DMS 273 (cell line): ENCODE results near the gene RTL10.
A peak's percentile ranks its signal among the peaks of the same experiment; 100 is the strongest.

Source experiments
- DNase-seq: peaks from one replicate; lab custom pipeline; 2025; ENCODE audit not compliant: unreplicated experiment; lab: John Stamatoyannopoulos, UW

The RTL10 gene

DNA sequence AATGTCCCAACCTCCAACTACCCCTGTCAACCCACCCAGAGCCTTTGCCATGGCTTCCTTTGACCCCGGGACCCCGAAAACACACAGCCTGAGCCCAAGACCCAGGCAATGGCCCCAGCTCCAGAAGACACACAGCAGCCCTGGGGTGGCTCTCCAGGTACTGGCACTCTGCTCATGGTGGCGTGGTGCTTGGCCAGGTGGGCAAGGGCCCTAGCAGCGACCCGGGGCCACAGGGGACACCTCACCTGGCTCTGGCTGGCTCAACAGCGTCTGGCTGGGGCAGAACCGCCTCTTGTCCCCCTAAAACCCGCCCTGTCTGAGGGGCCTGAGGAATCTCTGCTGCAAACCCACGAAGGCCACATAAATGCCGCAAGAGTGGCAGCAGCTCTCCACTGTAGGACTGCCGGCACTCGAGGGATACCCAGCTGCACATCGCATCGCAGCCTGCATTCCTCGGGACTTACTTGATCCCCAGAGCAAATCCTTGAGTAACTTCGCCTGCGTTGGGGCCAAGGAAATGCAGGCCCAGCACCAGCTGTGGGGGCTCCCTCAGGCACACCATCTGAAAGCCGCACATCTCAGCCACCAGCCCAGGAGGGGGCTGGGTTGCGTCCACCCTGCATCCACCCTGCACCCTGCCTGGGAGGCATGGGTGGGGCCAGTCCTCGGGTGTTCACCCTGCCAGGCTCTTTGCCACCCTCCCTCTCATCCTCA lies 23.1 kb upstream of the RTL10 start:
- no peak for DNase-seq

DNA sequence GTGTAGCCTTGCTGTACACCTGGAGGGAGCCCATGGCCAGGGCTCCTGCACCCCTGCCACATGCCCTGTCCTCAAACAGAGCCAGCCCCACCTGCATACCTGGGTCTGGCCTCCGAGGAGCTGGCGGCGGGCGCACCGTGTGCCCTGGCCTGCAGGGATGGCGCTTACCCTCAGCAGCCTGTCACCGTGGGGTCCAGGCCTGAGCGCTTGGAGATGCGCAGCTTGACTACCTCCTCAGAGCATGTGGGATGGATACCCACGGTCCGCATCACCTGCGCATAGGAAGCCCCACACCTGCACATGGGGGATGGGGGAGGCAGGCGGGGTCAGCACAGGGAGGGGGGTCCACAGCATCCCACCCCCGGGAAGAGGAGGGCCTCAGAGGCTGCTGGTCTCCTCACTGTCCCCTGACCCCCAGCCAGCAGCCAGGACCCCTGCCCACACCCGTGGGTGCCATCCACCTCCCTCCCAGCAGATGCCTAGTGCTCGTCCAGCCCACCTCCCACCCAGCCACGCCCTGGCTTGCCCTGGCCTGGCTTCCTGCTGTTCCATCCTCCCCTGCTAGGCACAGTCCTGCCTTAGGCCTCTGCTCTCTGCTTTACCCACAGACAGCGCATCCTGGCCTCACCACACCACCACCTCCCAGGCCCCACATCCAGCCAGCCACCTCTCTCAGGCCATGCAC lies 22.4 kb upstream of the RTL10 start:
- DNase-seq, result no peak

DNA sequence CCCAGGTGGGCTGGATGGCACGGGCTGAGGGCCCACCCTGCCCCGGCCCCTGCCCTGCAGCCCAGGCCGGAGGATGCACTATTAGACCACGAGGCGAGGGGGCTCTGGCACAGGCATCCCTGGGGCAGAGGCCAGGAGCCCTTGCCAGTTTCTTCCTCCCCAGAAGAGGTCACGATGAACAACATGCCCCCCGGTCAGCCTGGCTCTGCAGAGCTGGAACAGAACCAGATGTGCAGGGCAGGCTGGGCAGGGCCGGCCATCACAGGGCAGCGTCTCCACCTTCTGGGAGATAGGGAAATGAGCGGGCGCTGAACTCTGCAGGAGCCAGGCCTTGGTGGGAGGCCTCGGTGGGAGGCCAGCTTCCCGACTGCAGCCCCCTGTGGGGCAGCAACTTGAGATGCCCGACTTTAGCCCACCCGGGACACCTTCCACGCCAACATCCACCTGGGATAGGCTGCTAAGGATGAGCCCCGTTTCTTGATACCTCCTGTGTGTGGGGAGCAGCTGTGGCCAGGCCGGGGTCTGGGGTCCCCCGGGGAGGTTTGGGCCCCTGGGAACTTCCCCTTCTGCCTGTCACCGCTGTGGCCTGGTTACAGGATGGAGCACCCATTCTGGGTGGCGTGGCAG lies 21.8 kb upstream of the RTL10 start:
- no peak for DNase-seq

DNA sequence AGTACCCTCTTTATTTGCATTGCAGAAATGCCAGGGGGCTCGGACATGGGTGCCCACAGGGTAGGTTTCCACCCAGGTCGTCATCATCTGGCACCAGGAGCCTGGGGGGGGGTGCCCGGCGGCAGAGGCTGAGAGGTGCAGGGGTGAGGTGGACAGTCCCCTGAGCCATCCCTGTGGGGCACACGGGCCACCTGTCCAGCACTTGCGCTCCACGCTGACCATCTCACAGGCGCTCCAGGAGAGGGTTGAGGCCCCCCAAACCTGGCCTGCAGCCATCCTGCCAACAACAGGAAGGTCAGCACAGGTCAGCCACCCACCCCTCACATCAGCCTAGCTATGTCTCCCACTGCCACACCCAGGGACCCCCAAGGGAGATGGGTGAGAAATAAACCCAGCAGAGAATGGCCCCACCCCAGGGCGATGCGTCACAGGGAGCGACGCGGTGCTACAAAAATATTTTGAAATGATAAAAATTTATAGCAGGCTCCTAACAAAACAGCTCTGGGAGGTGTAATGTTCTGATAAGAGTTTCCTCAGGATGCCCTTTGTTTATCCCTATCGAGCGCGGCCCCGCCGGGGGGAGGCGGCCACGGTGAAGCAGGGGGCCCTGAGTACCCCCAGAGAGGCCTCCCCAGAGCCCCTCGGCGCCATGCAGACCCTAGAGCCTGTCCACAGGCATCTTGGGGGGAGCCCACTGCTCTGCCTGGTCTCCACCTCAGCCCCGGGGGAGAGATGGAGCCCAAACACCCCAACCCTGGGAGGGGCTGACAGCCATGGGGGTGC lies 21.0 kb upstream of the RTL10 start:
- DNase-seq, result no peak

DNA sequence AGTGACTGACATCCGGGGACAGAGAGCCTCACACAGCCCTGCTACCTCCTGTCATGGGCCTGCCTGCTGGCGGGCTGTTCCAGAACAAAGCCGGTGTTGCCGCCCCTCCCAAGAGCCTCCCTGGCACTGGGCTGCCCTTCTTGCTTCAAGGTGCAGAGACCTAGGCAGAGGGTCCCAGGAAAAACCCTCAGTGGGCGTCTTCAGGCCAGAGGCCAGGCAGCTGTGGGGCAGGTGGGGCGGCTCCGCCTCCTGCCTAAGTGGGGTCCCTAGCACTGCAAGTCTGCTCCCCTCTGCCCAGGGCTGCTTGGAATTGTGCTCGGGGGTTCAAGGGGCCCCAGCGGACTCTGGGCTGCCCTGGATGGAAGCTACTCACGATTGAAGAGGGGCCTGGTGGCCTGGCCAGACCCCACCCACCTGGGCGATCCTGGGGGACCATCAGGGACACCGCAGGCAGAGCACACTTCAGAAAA lies 20.4 kb upstream of the RTL10 start:
- DNase-seq, result no peak

DNA sequence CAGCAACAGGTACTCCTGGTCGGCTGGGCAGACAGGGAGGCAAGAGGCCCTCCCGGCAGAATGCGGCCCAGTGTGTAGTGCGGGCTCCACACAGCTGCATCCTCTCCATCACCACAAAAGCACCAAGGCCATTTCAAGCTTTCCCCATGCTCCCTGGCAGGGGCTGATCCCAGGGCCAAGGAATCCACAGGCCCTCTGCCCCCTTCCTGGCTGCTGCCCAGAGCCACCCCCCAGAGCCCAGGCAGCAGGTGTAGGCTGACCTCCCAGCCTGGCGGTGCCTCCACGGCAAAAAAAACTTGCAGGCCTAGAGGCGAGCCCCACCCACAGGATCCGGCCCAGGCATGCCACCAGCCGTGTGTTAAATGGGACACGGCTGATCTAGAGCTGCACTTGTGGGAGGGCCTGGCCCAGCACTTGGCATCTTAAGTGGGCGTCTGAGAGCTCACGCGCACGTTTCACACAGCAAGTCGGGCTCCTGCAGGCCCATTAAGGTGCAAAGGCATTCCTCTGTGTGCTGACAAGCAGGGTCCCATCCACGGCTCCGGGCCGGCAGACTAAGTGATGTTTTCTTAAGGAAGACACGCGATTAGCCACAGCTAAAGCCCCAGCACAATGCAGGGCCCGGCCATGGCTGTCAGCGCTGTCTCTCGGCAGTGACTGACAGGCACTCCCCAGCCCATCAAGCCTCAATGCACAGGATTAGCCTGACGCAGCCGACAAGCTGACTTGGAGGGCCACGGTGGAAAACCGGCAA lies 19.8 kb upstream of the RTL10 start:
- peak; percentile 34 for DNase-seq

DNA sequence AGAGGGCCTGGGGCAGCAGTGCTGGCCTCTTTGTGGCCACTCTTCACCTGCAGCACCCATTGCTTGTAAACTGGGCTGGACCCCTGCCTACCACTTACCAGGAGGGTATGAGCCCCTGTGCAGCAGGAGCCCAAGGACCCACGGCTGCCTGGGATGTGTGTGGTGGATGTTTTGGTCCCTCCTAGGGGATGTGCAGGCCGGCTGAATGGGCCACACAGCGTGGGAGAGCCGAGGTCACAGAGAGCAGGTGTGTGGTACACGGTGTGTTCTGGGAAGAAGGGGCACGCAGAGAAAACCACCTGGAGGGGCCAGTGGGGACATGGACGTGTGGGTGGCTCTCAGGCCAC lies 19.3 kb upstream of the RTL10 start:
- no peak for DNase-seq

DNA sequence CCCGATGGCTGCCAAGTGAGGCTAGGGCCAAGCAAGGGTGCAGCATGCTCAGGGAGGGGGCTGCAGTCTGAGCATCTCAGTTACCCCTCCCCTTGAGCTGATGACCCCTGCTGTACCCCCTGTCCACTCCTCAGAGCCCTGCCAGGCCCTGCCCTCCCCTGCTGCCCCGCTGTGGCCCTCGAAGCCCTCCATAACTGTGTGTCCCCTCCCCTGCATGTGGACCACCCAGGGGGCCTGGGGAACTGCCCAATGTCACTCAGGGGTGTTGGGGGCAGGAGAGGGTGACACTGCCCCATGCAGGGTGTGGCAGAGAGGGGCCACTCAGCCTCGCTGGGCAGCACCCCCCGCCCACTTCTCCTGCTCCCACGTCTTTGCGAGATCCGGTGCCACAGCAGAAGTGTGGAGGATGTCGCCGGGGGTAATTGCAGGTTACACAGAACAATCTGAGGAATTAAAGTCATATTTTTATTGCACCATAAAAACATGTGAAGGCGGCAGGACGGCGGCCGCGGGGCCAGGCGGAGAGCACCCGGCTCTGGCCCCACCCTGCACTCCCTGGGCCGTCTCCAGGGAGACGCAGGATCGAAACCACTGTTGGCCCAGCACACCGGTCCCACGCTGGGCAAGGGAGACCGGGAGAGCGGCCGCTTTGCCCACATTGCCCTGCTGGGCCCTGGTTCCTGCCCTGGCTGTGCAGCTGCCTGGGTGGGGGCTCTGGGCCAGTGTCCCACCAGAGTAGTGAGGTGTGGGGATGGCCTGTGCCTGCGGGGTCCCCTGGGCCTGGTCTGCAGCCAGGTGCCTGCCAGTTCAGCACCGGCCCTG lies 18.7 kb upstream of the RTL10 start:
- DNase-seq, result no peak

DNA sequence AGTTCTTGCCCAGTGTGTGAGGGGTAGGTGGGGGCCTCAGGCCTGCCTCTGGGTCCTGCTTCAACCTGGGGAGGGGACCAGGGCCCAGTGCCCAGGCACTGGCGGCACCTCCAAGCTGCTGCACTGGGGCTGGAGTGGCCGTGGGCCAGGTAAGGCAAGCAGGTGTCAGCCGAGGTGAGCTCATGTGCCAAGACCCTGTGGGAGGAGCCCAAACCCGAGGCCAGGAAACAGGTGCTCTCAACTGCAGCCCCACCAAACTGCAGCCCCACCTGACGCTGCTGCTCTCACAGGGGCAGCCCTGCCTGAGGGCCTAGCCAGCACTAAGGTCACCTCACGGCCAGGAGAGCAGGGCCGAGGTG lies 18.1 kb upstream of the RTL10 start:
- no peak for DNase-seq

DNA sequence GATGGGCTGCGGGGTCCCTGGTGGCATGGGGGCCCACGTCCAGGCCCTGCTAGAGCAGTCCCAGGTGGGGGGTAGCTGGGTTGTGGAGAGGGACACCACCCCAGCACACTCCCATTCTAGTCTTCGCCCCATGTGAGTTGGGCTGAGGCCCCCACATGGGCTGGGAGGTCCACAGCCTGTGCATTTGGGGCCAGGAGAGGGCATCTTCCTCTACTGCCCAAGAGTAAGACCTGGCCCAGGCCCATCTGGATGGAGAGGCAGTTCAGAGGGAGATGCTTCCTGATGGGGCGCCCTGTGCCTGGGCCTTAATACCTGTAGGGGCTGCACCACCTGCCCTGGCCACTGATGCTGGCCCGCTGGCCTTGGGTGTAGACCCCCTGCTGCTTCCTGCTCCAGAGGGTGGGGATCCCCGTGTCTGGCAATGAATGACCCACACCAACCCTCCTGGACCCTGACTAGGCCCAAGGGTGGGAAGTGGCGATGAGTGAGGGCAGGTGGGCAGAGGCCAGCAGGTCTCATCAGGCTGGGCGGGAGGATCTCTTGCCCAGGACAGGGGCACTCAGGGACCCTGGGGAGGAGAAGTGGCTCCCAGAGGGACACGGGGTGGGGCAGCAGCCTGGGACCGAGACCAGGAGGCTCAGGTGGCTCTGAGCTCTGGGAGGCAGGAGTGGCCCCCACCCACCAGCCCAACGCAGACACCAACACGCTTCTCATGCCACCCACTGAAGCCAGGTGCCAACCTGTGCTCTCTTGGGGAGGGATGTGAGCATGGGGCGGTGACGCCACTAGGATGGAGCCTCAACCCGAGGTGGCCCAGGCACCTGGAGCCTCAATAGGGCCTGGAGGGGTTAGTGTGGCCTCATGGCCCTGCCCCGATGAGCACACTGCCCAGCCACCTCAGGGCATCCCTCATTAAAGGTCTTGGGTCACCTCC lies 17.4 kb upstream of the RTL10 start:
- no peak for DNase-seq

DNA sequence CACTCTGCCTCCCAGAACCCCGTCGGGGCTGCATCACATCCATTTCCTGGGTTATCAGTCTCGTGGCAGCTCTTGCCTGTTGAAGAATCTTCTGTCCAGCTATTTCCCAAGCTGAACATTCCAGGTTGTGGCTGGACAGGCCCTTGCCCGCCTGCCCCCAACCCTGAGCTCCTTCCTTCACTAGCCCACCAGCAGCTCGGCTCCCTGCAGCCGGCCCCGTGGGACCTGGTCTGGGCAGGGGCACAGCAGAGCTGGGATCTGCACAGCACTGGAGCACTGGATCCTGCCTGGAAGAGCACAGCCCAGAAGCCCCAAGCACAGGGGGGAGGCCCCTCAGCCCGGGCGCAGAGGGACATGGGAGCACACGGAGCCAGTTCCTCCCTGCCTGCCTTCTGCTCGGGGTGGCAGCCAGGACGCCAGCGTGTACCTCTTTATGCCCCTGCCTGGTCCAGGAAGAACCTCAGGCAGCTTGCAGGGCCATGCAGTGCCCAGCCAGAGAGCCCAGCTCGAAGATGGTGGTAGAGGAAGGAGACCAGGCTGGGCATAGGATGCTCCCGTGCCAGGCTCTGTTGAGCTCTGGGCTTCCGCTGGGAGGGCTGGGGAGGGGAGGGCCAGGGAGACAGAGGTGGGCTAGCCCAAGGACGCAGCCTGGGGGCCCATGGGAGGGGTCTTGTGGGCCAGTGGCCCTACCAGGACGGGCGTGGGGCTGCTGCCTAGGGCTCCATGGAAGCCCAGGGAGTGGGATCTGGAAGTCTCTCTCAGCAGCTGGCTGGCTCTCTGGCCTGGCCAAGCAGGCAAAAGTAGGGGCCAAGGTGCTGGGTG lies 16.6 kb upstream of the RTL10 start:
- DNase-seq, result no peak

DNA sequence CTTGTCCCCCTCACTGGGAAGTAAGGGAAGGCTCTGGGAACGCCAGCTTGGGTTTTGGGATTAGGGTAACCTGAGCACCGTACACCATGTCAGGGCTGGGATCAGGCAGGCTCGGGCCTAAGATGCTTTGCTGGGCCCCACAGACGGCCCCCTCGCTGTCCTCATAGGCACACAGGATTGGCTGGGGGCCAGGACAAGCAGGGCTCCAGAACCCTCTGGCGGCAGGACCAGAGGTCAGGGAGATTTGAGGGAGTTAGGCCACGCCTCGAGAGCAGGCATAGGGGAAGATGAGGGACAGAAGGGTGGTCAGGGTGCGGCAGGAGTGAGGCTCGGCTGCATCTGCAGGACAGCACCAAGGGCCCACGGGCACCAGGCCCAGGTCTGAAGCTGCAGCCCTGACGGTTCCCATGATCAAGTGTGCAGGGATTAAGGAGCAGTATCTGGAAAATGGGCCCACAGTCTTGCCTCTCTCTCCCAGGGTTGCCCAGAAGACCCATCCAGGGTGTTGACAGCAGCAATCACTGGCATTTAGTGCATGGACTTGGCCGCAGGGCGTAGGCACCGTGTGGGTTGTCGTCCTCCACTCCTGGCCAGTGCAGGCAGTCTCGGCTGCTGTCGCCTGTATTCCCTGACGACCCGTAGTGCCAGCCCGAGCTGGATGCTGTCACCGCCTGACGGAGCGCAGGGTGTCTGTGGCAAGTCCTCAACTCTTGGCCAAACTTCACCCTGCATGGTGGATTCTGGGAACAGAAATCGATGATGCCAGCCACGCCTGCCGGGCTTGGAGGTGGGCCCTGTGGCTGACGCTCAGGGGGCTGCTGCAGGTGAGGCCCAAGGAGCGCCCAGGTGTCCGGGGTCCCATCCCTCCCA lies 15.7 kb upstream of the RTL10 start:
- no peak for DNase-seq

DNA sequence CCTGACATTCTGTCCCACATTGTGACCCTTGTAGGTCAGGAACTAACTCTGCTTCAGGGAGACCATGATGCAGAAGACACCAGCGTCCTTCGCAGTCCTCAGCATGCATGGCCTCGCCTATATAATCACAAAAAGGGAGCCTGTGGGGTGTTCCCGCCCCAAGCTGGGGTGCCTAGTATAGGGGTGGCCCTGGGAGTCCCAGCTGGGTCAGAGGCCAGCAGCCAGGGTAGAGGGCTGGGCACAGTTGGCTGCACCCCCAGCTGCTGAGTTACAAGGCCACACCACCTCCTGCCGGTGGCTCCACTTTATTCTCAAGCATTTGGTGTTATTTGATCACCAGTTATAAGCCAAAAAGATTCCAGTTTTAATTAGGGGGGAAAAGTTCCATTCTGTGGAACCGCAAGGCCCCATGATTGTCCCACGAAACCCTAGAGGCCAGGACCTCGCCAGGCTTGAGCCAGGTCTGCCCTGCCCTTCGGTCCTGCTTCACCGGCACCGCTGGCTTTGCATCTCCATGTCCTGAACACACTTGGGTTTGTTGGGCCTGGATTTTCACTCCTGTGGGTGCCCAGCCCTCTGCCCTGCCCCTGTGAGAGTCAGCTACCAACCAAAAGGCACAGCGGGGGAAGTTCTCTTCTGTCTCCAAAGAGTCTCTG lies 15.0 kb upstream of the RTL10 start:
- no peak for DNase-seq

DNA sequence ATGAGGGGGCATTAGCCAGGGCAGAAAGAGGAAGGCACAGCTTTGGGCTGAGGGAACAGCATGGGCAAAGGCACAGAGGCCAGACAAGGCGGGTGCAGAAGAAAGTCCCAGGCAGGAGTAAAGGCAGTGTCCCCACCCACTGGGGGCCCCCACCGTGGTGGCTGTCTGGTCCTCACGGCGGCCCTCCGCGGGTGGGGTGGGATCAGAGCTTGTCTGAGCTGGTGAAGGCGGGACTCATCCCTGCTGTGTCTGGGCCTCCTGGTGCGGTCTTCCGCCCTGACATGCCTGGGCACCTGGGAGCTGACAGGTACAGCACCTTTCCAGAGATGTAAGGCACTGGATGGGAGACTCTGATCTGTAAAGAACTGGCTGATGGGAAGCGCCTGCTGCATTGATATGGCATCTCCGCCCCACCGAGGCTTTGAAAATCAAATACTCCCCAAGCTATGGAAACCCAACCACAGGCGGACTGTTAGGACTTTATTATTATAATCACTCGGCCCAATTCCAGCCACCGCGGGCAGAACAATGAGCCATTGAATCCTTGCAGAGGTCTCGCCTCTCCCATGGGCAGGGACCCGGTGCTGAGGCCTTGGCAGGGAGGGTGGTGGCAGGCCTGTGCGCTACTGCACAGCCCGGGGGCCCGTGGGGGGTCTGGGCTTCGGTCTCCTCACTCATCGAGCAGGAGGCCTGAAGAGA lies 14.2 kb upstream of the RTL10 start:
- no peak for DNase-seq

DNA sequence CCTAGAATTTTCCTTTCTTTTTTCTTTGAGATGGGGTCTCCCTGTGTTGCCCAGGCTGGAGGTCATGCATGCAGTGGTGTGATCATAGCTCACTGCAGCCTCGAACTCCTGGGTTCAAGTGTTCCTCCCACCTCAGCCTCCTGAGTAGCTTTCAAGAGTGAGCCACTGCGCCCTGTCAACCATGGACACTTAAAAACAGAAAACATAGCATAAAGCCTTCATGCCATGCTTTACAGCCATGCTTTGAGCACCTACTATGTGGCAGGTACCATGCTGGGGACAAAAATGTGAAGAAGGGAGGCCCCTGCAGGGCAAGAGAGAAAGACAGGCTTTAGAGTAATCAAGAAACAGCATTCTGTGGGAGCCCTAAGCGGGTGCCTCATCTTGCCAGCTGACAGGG lies 13.7 kb upstream of the RTL10 start:
- no peak for DNase-seq

DNA sequence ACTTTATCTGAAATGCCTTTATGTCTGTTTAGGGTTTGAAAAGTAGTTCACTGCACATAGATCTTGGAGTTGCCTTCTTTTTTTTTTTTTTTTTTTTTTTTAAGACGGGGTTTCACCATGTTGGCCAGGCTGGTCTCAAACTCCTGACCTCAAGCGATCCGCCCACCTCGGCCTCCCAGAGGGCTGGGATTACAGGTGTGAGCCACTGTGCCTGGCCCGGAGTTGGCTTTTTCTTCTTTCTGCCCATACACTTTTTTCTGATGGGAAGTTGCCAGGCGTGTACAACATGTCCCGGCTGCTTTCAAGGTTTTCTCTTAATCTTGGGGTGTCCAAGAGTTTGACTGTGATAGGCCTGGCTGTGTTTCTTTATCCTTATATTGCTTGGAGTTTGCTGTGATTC lies 12.9 kb upstream of the RTL10 start:
- DNase-seq, result no peak
